GM23338 (cell line): ENCODE measurements around the gene CCBE1.

Experiments
- CREB1 ChIP-seq: fragments of 250-450 bp; sonication (Bioruptor Pico); IDR thresholded peaks from 2 replicates; pipeline ENCODE4 v1.5.0; 2020; ENCODE audit warnings: low read depth, mild to moderate bottlenecking, moderate library complexity
- ETS1 ChIP-seq: IDR thresholded peaks from 2 replicates; pipeline ENCODE4 v1.6.1; 2016; ENCODE audit warnings: antibody characterized with exemption
- EZH2 ChIP-seq: fragments of 200-600 bp; sonication (generic); IDR thresholded peaks from one replicate; pipeline ENCODE4 v1.8.0; 2017; ENCODE audit warnings: antibody characterized with exemption, mild to moderate bottlenecking, low read depth; ENCODE audit not compliant: unreplicated experiment
- EZH2phosphoT487 ChIP-seq: fragments of 200-600 bp; sonication (generic); IDR thresholded peaks from one replicate; pipeline ENCODE4 v1.8.1; 2018; ENCODE audit warnings: antibody characterized with exemption; ENCODE audit not compliant: unreplicated experiment
- JUNB ChIP-seq: IDR thresholded peaks from one replicate; pipeline ENCODE4 v1.6.1; 2016; ENCODE audit warnings: antibody characterized with exemption; ENCODE audit not compliant: unreplicated experiment
- NANOG ChIP-seq: IDR thresholded peaks from 2 replicates; pipeline ENCODE4 v1.6.1; 2016; ENCODE audit warnings: antibody characterized with exemption, borderline replicate concordance
- POLR2AphosphoS5 ChIP-seq: IDR thresholded peaks from 2 replicates; pipeline ENCODE4 v1.6.1; 2016; ENCODE audit warnings: antibody characterized with exemption, low read depth
- REST ChIP-seq: IDR thresholded peaks from one replicate; pipeline ENCODE4 v1.6.1; 2018; ENCODE audit warnings: antibody characterized with exemption; ENCODE audit not compliant: unreplicated experiment
- STAT1 ChIP-seq: IDR thresholded peaks from one replicate; pipeline ENCODE4 v1.6.1; 2016; ENCODE audit warnings: antibody characterized with exemption; ENCODE audit not compliant: unreplicated experiment
- ZNF114 ChIP-seq: fragments of 250-450 bp; sonication (Bioruptor Pico); IDR thresholded peaks from 2 replicates; pipeline ENCODE4 v1.5.0; 2020; ENCODE audit warnings: mild to moderate bottlenecking, moderate library complexity
- ZNF331 ChIP-seq: fragments of 250-450 bp; sonication (Bioruptor Pico); IDR thresholded peaks from 2 replicates; pipeline ENCODE4 v1.5.0; 2020; ENCODE audit warnings: low read depth, mild to moderate bottlenecking, moderate library complexity
- TF ChIP-seq, protein P1 (sequence below), 2 experiments: fragments of 200-600 bp in 1 of 2; sonication (generic) in 1 of 2; conservative IDR thresholded peaks; 2 replicates each; pipeline versions ENCODE4 v1.5.1 to v1.6.1; 2016 to 2017; ENCODE audit warnings: antibody characterized with exemption in 2 of 2, low read depth in 2 of 2, mild to moderate bottlenecking in 2 of 2, moderate library complexity in 1 of 2
- TF ChIP-seq, protein P2 (sequence below): fragments of 250-450 bp; sonication (Bioruptor Pico); IDR thresholded peaks from 2 replicates; pipeline ENCODE4 v1.5.0; 2020; ENCODE audit warnings: mild to moderate bottlenecking, moderate library complexity

DNA sequence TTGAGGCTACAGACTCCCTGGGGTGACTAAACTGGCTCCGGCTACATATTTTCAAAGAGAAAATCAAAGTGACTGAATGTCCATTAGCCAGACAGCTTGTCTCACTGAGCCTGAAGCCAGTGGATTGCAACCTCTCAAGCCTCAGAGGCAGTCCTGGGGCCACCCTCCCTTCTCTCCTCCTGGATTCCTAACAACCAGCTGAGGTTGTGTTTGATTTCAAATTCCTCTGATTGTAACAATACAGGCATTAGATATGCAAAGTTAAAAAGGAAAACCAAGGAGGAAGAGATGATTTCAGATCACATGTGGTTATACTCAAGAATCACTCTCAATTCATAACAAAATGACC is 237.2 kb downstream of the CCBE1 start:
- TF ChIP-seq, protein P1, sequence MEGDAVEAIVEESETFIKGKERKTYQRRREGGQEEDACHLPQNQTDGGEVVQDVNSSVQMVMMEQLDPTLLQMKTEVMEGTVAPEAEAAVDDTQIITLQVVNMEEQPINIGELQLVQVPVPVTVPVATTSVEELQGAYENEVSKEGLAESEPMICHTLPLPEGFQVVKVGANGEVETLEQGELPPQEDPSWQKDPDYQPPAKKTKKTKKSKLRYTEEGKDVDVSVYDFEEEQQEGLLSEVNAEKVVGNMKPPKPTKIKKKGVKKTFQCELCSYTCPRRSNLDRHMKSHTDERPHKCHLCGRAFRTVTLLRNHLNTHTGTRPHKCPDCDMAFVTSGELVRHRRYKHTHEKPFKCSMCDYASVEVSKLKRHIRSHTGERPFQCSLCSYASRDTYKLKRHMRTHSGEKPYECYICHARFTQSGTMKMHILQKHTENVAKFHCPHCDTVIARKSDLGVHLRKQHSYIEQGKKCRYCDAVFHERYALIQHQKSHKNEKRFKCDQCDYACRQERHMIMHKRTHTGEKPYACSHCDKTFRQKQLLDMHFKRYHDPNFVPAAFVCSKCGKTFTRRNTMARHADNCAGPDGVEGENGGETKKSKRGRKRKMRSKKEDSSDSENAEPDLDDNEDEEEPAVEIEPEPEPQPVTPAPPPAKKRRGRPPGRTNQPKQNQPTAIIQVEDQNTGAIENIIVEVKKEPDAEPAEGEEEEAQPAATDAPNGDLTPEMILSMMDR (conservative IDR thresholded peaks at IDR 0.05; ENCODE audit: low read depth in 2 of 2): no peak
- TF ChIP-seq EZH2: no peak
- no peak for TF ChIP-seq EZH2phosphoT487
- no peak for TF ChIP-seq REST
- TF ChIP-seq POLR2AphosphoS5: no peak
- TF ChIP-seq, protein P2, sequence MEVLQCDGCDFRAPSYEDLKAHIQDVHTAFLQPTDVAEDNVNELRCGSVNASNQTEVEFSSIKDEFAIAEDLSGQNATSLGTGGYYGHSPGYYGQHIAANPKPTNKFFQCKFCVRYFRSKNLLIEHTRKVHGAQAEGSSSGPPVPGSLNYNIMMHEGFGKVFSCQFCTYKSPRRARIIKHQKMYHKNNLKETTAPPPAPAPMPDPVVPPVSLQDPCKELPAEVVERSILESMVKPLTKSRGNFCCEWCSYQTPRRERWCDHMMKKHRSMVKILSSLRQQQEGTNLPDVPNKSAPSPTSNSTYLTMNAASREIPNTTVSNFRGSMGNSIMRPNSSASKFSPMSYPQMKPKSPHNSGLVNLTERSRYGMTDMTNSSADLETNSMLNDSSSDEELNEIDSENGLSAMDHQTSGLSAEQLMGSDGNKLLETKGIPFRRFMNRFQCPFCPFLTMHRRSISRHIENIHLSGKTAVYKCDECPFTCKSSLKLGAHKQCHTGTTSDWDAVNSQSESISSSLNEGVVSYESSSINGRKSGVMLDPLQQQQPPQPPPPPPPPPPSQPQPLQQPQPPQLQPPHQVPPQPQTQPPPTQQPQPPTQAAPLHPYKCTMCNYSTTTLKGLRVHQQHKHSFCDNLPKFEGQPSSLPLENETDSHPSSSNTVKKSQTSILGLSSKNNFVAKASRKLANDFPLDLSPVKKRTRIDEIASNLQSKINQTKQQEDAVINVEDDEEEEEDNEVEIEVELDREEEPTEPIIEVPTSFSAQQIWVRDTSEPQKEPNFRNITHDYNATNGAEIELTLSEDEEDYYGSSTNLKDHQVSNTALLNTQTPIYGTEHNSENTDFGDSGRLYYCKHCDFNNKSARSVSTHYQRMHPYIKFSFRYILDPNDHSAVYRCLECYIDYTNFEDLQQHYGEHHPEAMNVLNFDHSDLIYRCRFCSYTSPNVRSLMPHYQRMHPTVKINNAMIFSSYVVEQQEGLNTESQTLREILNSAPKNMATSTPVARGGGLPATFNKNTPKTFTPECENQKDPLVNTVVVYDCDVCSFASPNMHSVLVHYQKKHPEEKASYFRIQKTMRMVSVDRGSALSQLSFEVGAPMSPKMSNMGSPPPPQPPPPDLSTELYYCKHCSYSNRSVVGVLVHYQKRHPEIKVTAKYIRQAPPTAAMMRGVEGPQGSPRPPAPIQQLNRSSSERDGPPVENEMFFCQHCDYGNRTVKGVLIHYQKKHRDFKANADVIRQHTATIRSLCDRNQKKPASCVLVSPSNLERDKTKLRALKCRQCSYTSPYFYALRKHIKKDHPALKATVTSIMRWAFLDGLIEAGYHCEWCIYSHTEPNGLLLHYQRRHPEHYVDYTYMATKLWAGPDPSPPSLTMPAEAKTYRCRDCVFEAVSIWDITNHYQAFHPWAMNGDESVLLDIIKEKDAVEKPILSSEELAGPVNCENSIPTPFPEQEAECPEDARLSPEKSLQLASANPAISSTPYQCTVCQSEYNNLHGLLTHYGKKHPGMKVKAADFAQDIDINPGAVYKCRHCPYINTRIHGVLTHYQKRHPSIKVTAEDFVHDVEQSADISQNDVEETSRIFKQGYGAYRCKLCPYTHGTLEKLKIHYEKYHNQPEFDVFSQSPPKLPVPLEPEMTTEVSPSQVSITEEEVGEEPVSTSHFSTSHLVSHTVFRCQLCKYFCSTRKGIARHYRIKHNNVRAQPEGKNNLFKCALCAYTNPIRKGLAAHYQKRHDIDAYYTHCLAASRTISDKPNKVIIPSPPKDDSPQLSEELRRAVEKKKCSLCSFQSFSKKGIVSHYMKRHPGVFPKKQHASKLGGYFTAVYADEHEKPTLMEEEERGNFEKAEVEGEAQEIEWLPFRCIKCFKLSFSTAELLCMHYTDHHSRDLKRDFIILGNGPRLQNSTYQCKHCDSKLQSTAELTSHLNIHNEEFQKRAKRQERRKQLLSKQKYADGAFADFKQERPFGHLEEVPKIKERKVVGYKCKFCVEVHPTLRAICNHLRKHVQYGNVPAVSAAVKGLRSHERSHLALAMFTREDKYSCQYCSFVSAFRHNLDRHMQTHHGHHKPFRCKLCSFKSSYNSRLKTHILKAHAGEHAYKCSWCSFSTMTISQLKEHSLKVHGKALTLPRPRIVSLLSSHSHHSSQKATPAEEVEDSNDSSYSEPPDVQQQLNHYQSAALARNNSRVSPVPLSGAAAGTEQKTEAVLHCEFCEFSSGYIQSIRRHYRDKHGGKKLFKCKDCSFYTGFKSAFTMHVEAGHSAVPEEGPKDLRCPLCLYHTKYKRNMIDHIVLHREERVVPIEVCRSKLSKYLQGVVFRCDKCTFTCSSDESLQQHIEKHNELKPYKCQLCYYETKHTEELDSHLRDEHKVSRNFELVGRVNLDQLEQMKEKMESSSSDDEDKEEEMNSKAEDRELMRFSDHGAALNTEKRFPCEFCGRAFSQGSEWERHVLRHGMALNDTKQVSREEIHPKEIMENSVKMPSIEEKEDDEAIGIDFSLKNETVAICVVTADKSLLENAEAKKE (CRISPR knock-in tag): no peak
- no peak for TF ChIP-seq CREB1 (CRISPR knock-in tag)
- TF ChIP-seq ETS1: no peak
- TF ChIP-seq JUNB: no peak
- TF ChIP-seq ZNF114 (CRISPR knock-in tag): no peak
- no peak for TF ChIP-seq NANOG
- no peak for TF ChIP-seq STAT1
- TF ChIP-seq ZNF331: no peak
